WTC11 (cell line): ENCODE data around the gene KIRREL3.

Experiments
- ELF4 ChIP-seq: sonication (generic); formaldehyde crosslinking; IDR thresholded peaks from 2 replicates; pipeline ENCODE4 v1.8.1; 2022; ENCODE audit warnings: low read depth, mild to moderate bottlenecking, moderate library complexity, missing genetic modification reagents
- PREB ChIP-seq: sonication (generic); formaldehyde crosslinking; IDR thresholded peaks from 2 replicates; pipeline ENCODE4 v1.8.1; 2022; ENCODE audit warnings: mild to moderate bottlenecking, missing genetic modification reagents, moderate library complexity, borderline replicate concordance
- PRRX2 ChIP-seq: fragments of 250-450 bp; sonication (Bioruptor Pico); IDR thresholded peaks from 2 replicates; pipeline ENCODE4 v1.8.0; 2021; ENCODE audit warnings: mild to moderate bottlenecking
- RELA ChIP-seq: sonication (generic); formaldehyde crosslinking; IDR thresholded peaks from 2 replicates; pipeline ENCODE4 v1.8.1; 2022; ENCODE audit warnings: missing genetic modification reagents, mild to moderate bottlenecking, borderline replicate concordance
- RORB ChIP-seq: fragments of 250-450 bp; sonication (Bioruptor Pico); IDR thresholded peaks from 2 replicates; pipeline ENCODE4 v1.9.0; 2021; ENCODE audit warnings: mild to moderate bottlenecking
- TCF7 ChIP-seq: sonication (generic); formaldehyde crosslinking; IDR thresholded peaks from 2 replicates; pipeline ENCODE4 v1.8.0; 2022; ENCODE audit warnings: mild to moderate bottlenecking, low read depth, missing genetic modification reagents, moderate library complexity
- TF ChIP-seq, protein P1 (sequence below): fragments of 200-600 bp; IDR thresholded peaks from 2 replicates; pipeline ENCODE4 v1.8.0; 2022; ENCODE audit warnings: antibody characterized with exemption
- TF ChIP-seq, protein P2 (sequence below): sonication (generic); formaldehyde crosslinking; IDR thresholded peaks from 2 replicates; pipeline ENCODE4 v1.8.1; 2023; ENCODE audit warnings: mild to moderate bottlenecking, missing genetic modification reagents

DNA sequence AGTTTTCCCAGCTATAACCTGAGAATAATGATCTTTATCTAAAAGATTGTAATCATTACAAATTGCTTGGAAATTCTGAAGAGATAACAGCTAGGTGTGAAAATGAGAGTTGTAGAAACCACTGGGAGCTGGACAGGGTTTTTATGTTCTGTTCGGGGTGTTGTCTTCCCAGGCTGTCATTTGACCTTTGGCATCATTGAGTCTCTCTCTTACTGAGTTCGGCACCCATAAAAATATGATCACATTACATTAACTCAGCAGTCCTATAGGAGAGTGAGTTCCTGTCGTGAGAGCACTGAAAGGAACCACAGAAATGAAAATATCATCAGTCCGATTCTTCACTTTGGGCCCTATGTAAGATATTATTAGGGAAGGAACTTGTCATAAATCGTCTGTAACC, 29.3 kb downstream of the KIRREL3 start:
- TF ChIP-seq, protein P1, sequence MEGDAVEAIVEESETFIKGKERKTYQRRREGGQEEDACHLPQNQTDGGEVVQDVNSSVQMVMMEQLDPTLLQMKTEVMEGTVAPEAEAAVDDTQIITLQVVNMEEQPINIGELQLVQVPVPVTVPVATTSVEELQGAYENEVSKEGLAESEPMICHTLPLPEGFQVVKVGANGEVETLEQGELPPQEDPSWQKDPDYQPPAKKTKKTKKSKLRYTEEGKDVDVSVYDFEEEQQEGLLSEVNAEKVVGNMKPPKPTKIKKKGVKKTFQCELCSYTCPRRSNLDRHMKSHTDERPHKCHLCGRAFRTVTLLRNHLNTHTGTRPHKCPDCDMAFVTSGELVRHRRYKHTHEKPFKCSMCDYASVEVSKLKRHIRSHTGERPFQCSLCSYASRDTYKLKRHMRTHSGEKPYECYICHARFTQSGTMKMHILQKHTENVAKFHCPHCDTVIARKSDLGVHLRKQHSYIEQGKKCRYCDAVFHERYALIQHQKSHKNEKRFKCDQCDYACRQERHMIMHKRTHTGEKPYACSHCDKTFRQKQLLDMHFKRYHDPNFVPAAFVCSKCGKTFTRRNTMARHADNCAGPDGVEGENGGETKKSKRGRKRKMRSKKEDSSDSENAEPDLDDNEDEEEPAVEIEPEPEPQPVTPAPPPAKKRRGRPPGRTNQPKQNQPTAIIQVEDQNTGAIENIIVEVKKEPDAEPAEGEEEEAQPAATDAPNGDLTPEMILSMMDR, result no peak
- TF ChIP-seq TCF7 (no peak), RELA (CRISPR knock-in tag) (no peak), PRRX2 (CRISPR knock-in tag) (no peak), ELF4 (CRISPR knock-in tag) (no peak), PREB (no peak), RORB (no peak)
- TF ChIP-seq, protein P2, sequence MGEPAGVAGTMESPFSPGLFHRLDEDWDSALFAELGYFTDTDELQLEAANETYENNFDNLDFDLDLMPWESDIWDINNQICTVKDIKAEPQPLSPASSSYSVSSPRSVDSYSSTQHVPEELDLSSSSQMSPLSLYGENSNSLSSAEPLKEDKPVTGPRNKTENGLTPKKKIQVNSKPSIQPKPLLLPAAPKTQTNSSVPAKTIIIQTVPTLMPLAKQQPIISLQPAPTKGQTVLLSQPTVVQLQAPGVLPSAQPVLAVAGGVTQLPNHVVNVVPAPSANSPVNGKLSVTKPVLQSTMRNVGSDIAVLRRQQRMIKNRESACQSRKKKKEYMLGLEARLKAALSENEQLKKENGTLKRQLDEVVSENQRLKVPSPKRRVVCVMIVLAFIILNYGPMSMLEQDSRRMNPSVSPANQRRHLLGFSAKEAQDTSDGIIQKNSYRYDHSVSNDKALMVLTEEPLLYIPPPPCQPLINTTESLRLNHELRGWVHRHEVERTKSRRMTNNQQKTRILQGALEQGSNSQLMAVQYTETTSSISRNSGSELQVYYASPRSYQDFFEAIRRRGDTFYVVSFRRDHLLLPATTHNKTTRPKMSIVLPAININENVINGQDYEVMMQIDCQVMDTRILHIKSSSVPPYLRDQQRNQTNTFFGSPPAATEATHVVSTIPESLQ, result no peak
